OCI-M2 (cell line): ENCODE data around the gene KCNMB2.

Experiments used
- DNase-seq: peaks from one replicate; lab custom pipeline; 2025; ENCODE audit not compliant: unreplicated experiment; lab: John Stamatoyannopoulos, UW

Gene KCNMB2

GRCh38 chr3:178802993-178803693 lies 266.9 kb downstream of the KCNMB2 start:
- no peak for DNase-seq

GRCh38 chr3:178804606-178805005 lies 268.4 kb downstream of the KCNMB2 start:
- no peak for DNase-seq

- no peak for DNase-seq
Observed at GRCh38 chr3:178805741-178806140, 269.5 kb downstream of the KCNMB2 start.

- DNase-seq = no peak
Observed at GRCh38 chr3:178806651-178807050, 270.4 kb downstream of the KCNMB2 start.

GRCh38 chr3:178807694-178808093 lies 271.5 kb downstream of the KCNMB2 start:
- DNase-seq = no peak

GRCh38 chr3:178808748-178809147 lies 272.5 kb downstream of the KCNMB2 start:
- DNase-seq = no peak

- no peak for DNase-seq
Observed at GRCh38 chr3:178810181-178810580, 273.9 kb downstream of the KCNMB2 start.

- DNase-seq = no peak
Observed at GRCh38 chr3:178822722-178823121, 286.5 kb downstream of the KCNMB2 start.

GRCh38 chr3:178823150-178823549 lies 286.9 kb downstream of the KCNMB2 start:
- DNase-seq = no peak

GRCh38 chr3:178823591-178824246 lies 287.5 kb downstream of the KCNMB2 start:
- DNase-seq = no peak

- no peak for DNase-seq
Observed at GRCh38 chr3:178826435-178827123, 290.3 kb downstream of the KCNMB2 start.

GRCh38 chr3:178827285-178827856 lies 291.1 kb downstream of the KCNMB2 start:
- no peak for DNase-seq

GRCh38 chr3:178833695-178834094 lies 297.5 kb downstream of the KCNMB2 start:
- DNase-seq = peak; percentile 42

GRCh38 chr3:178835033-178835432 lies 298.8 kb downstream of the KCNMB2 start:
- no peak for DNase-seq

- DNase-seq = no peak
Observed at GRCh38 chr3:178837512-178837911, 301.3 kb downstream of the KCNMB2 start.

GRCh38 chr3:178840586-178840985 lies 304.4 kb downstream of the KCNMB2 start:
- no peak for DNase-seq

- no peak for DNase-seq
Observed at GRCh38 chr3:178841011-178841410, 304.8 kb downstream of the KCNMB2 start.

GRCh38 chr3:178844916-178845315 lies 308.7 kb downstream of the KCNMB2 start:
- DNase-seq = no peak

GRCh38 chr3:178845420-178846118 lies 309.3 kb downstream of the KCNMB2 start:
- no peak for DNase-seq

GRCh38 chr3:178847190-178847589 lies 311.0 kb downstream of the KCNMB2 start:
- no peak for DNase-seq
